ENCODE results near the gene DDX42. TPM values are rescaled to one million over a fixed set of nuclear protein-coding genes. Genes with fewer than 3 reads are reported as not detected.

The DDX42 gene
- polyA plus RNA-seq, 1 experiment, result 141 TPM

GRCh38 chr17:63741408-63742173 is 32.4 kb upstream of the DDX42 start, which contains the start of gene STRADA:
STRADA (minus strand) TSS chr17:63741799; CDS start chr17:63728369, 13,430 bp downstream.
- H3K4me3 ChIP-seq (ENCODE audit: low read depth, low read length), result peak within 1 kb of the TSS; percentile 83
- H3K27me3 ChIP-seq (ENCODE audit: control insufficient read depth, insufficient read depth, low read length), result no peaks in the 10 kb centered on the region
- ChIA-PET CTCF (interaction anchor here (0.7 kb wide), 1 partner anchor 40 kb away, joined by 4 read pairs; no protein-coding TSS in a partner anchor), POLR2A (interaction anchor here (0.9 kb wide), 1 partner anchor 14 kb away, joined by 3 read pairs; no protein-coding TSS in a partner anchor)
- TF ChIP-seq, protein P1, sequence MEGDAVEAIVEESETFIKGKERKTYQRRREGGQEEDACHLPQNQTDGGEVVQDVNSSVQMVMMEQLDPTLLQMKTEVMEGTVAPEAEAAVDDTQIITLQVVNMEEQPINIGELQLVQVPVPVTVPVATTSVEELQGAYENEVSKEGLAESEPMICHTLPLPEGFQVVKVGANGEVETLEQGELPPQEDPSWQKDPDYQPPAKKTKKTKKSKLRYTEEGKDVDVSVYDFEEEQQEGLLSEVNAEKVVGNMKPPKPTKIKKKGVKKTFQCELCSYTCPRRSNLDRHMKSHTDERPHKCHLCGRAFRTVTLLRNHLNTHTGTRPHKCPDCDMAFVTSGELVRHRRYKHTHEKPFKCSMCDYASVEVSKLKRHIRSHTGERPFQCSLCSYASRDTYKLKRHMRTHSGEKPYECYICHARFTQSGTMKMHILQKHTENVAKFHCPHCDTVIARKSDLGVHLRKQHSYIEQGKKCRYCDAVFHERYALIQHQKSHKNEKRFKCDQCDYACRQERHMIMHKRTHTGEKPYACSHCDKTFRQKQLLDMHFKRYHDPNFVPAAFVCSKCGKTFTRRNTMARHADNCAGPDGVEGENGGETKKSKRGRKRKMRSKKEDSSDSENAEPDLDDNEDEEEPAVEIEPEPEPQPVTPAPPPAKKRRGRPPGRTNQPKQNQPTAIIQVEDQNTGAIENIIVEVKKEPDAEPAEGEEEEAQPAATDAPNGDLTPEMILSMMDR (IDR thresholded peaks at IDR 0.05; ENCODE audit: low read depth, low read length), result no peak
- H3K9me3 ChIP-seq (ENCODE audit: control insufficient read depth, insufficient read depth, low read length), result peaks cover 5% of the 10 kb centered on the region; the same call in 1 of the 2 replicates
- H3K27ac ChIP-seq (ENCODE audit: low read depth, low read length), result peak within 1 kb of the TSS; percentile 71
- peak; percentile 89 for DNase-seq (ENCODE audit: low read depth, low spot score)

- Histone ChIP-seq H3K4me3 (ENCODE audit: low read depth, low read length) (no peak overlapping the region), H3K27ac (ENCODE audit: low read depth, low read length) (no peak overlapping the region), H3K9me3 (ENCODE audit: control insufficient read depth, insufficient read depth, low read length) (no peaks in the 10 kb centered on the region), H3K27me3 (ENCODE audit: control insufficient read depth, insufficient read depth, low read length) (no peaks in the 10 kb centered on the region)
- TF ChIP-seq, protein P1 (IDR thresholded peaks at IDR 0.05; ENCODE audit: low read depth, low read length), result no peak
- CTCF ChIA-PET, result no interaction called here
- no peak for DNase-seq (ENCODE audit: low read depth, low spot score)
- POLR2A ChIA-PET, result interaction anchor here (0.6 kb wide), 1 partner anchor 22 kb away, joined by 4 read pairs; the partner anchor contains the start of gene CCDC47
Measured at GRCh38 chr17:63751806-63752205, 22.2 kb upstream of the DDX42 start.

- no peaks in the 10 kb centered on the region for H3K27me3 ChIP-seq (ENCODE audit: control insufficient read depth, insufficient read depth, low read length)
- no peaks in the 10 kb centered on the region for H3K9me3 ChIP-seq (ENCODE audit: control insufficient read depth, insufficient read depth, low read length)
- ChIA-PET POLR2A (interaction anchor here (0.5 kb wide), 1 partner anchor 21 kb away, joined by 5 read pairs; the partner anchor contains the start of gene DDX42), CTCF (no interaction called here)
- no peak overlapping the region for H3K4me3 ChIP-seq (ENCODE audit: low read depth, low read length)
- TF ChIP-seq, protein P1 (IDR thresholded peaks at IDR 0.05; ENCODE audit: low read depth, low read length), result no peak
- DNase-seq (ENCODE audit: low read depth, low spot score), result no peak
- H3K27ac ChIP-seq (ENCODE audit: low read depth, low read length), result no peak overlapping the region
Measured at GRCh38 chr17:63752707-63753106, 21.3 kb upstream of the DDX42 start.

- H3K27me3 ChIP-seq (ENCODE audit: control insufficient read depth, insufficient read depth, low read length), result no peaks in the 10 kb centered on the region
- CTCF ChIA-PET, result no interaction called here
- H3K9me3 ChIP-seq (ENCODE audit: control insufficient read depth, insufficient read depth, low read length), result no peaks in the 10 kb centered on the region
- H3K4me3 ChIP-seq (ENCODE audit: low read depth, low read length), result no peak overlapping the region
- DNase-seq (ENCODE audit: low read depth, low spot score), result no peak
- TF ChIP-seq, protein P1 (IDR thresholded peaks at IDR 0.05; ENCODE audit: low read depth, low read length), result no peak
- H3K27ac ChIP-seq (ENCODE audit: low read depth, low read length), result no peak overlapping the region
- POLR2A ChIA-PET, result interaction anchor here (0.5 kb wide), 1 partner anchor 21 kb away, joined by 5 read pairs; the partner anchor contains the start of gene DDX42
Measured at GRCh38 chr17:63753215-63753614, 20.8 kb upstream of the DDX42 start.

- Histone ChIP-seq H3K27me3 (ENCODE audit: control insufficient read depth, insufficient read depth, low read length) (no peaks in the 10 kb centered on the region), H3K9me3 (ENCODE audit: control insufficient read depth, insufficient read depth, low read length) (no peaks in the 10 kb centered on the region), H3K27ac (ENCODE audit: low read depth, low read length) (no peak overlapping the region), H3K4me3 (ENCODE audit: low read depth, low read length) (no peak overlapping the region)
- DNase-seq (ENCODE audit: low read depth, low spot score), result no peak
- POLR2A ChIA-PET, result no interaction called here
- TF ChIP-seq, protein P1 (IDR thresholded peaks at IDR 0.05; ENCODE audit: low read depth, low read length), result no peak
- CTCF ChIA-PET, result no interaction called here
Measured at GRCh38 chr17:63754046-63754445, 19.9 kb upstream of the DDX42 start.
